ENCODE data around the gene CARD11.

DNA sequence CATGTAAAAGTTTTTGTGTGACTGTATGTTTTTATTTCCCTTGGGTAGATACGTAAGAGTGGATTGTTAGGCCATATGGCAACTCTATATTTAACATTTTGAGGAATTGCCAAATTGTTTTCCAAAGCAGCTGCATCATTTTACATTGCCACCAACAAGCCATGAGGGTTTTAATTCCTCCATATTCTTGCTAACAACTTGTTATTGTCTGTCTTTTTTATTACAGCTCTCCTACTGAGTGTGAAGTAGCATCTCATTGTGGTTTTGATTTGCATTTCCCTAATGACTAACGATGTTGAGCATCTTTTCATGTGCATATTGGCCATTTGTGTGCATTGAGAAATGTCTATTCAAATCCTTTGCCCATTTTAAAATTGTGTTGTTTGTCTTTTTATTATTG lies 94.9 kb downstream of the CARD11 start:
- TF ChIP-seq, protein P1, sequence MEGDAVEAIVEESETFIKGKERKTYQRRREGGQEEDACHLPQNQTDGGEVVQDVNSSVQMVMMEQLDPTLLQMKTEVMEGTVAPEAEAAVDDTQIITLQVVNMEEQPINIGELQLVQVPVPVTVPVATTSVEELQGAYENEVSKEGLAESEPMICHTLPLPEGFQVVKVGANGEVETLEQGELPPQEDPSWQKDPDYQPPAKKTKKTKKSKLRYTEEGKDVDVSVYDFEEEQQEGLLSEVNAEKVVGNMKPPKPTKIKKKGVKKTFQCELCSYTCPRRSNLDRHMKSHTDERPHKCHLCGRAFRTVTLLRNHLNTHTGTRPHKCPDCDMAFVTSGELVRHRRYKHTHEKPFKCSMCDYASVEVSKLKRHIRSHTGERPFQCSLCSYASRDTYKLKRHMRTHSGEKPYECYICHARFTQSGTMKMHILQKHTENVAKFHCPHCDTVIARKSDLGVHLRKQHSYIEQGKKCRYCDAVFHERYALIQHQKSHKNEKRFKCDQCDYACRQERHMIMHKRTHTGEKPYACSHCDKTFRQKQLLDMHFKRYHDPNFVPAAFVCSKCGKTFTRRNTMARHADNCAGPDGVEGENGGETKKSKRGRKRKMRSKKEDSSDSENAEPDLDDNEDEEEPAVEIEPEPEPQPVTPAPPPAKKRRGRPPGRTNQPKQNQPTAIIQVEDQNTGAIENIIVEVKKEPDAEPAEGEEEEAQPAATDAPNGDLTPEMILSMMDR (conservative IDR thresholded peaks at IDR 0.05 in 1 of 2, IDR thresholded peaks at IDR 0.05 in 1 of 2; ENCODE audit: extremely low read depth in 1 of 2, insufficient read depth in 1 of 2, low read depth in 1 of 2, low read length in 2 of 2), result no peak
- no peak for TF ChIP-seq EZH2 (IDR thresholded peaks at IDR 0.05; ENCODE audit: borderline replicate concordance, low read length)
